K562 (cell line): ENCODE measurements around the gene TERB1. TPM values are rescaled to one million over a fixed set of nuclear protein-coding genes. Genes with fewer than 3 reads are reported as not detected.
A peak's percentile ranks its signal among the peaks of the same experiment; 100 is the strongest.

ENCODE experiments used
- ARID2 ChIP-seq: fragments of 450-650 bp; IDR thresholded peaks from 2 replicates; pipeline ENCODE4 v1.6.1; 2017; ENCODE audit warnings: antibody characterized with exemption, mild to moderate bottlenecking
- ATF7 ChIP-seq: fragments of 450-650 bp; IDR thresholded peaks from 2 replicates; pipeline ENCODE4 v1.7.1; 2014; ENCODE audit warnings: mild to moderate bottlenecking, moderate library complexity
- CHD4 ChIP-seq: fragments of 200-600 bp; sonication (generic); IDR thresholded peaks from 3 replicates; pipeline ENCODE4 v1.6.1; 2012; ENCODE audit warnings: low read depth, mild to moderate bottlenecking, mixed read lengths, low read length, inconsistent platforms; ENCODE audit not compliant: insufficient read depth, insufficient replicate concordance, poor library complexity, severe bottlenecking
- CXXC5 ChIP-seq: fragments of 250-450 bp; sonication (Bioruptor Pico); IDR thresholded peaks from 2 replicates; pipeline ENCODE4 v1.8.0; 2022; ENCODE audit warnings: inconsistent platforms, mild to moderate bottlenecking, moderate library complexity
- DMBX1 ChIP-seq: fragments of 250-450 bp; sonication (Bioruptor Pico); IDR thresholded peaks from 2 replicates; pipeline ENCODE4 v1.8.0; 2022; ENCODE audit warnings: inconsistent platforms, mild to moderate bottlenecking, moderate library complexity, borderline replicate concordance
- ELF4 ChIP-seq: fragments of 450-650 bp; formaldehyde crosslinking; IDR thresholded peaks from 2 replicates; pipeline ENCODE4 v1.4.0; 2022; ENCODE audit warnings: missing genetic modification characterization
- KLF6 ChIP-seq: fragments of 250-450 bp; sonication (Bioruptor Pico); IDR thresholded peaks from 2 replicates; pipeline ENCODE4 v1.4.0; 2020; ENCODE audit warnings: mild to moderate bottlenecking, moderate library complexity, borderline replicate concordance
- LEF1 ChIP-seq: fragments of 450-650 bp; IDR thresholded peaks from 2 replicates; pipeline ENCODE4 v1.6.1; 2016; ENCODE audit warnings: mild to moderate bottlenecking
- MEF2D ChIP-seq: conservative IDR thresholded peaks from 2 replicates; pipeline ENCODE4 v1.6.1; 2016; ENCODE audit warnings: low read depth, missing genetic modification characterization, missing compliant biosample characterization
- NFXL1 ChIP-seq: fragments of 450-650 bp; formaldehyde crosslinking; IDR thresholded peaks from 2 replicates; pipeline ENCODE4 v1.4.0; 2021; ENCODE audit warnings: mild to moderate bottlenecking
- NR2C2 ChIP-seq, 2 experiments: fragments of 200-800 bp in 1 of 2; sonication (Bioruptor generic) in 1 of 2; sonication (generic) in 1 of 2; formaldehyde crosslinking in 1 of 2; IDR thresholded peaks; 2 replicates each; pipeline versions ENCODE4 v1.6.1 to v1.8.0; 2016 to 2022; ENCODE audit warnings: mild to moderate bottlenecking in 1 of 2, missing compliant biosample characterization in 1 of 2, missing genetic modification characterization in 1 of 2, missing genetic modification reagents in 1 of 2
- PYGO2 ChIP-seq: fragments of 450-650 bp; IDR thresholded peaks from 2 replicates; pipeline ENCODE4 v1.6.1; 2016; ENCODE audit warnings: mild to moderate bottlenecking, missing genetic modification characterization, moderate library complexity, missing compliant biosample characterization
- TBL1XR1 ChIP-seq, 2 experiments: IDR thresholded peaks; 2 replicates each; pipeline ENCODE4 v1.6.1; 2012; ENCODE audit warnings: improper control_type of control experiment in 2 of 2, low read length in 2 of 2, mild to moderate bottlenecking in 1 of 2
- TCF3 ChIP-seq: sonication (generic); formaldehyde crosslinking; IDR thresholded peaks from 2 replicates; pipeline ENCODE4 v1.4.0; 2020; ENCODE audit warnings: mild to moderate bottlenecking, missing genetic modification reagents
- ZNF75A ChIP-seq: fragments of 450-650 bp; formaldehyde crosslinking; IDR thresholded peaks from 2 replicates; pipeline ENCODE4 v1.4.0; 2020; ENCODE audit warnings: mild to moderate bottlenecking
- ZNF766 ChIP-seq: fragments of 200-800 bp; sonication (Bioruptor generic); conservative IDR thresholded peaks from 2 replicates; pipeline ENCODE4 v1.6.1; 2016; ENCODE audit warnings: missing genetic modification characterization, missing compliant biosample characterization
- polyA plus RNA-seq, 8 experiments: library from polyadenylated mRNA; depleted of rRNA in 4 of 8; stranded (reverse) in 5 of 8; unstranded in 3 of 8; fragments of >200 nt; fragmentation: Nextera tagmentation in 2 of 8; fragmentation: Illumina TruSeq in 1 of 8; extraction: Ambion mirVana in 2 of 8; extraction: Trizol in 1 of 8; gene quantifications; 2 replicates each; pipeline versions ENCODE4 v1.2.1 to v1.2.3, GENCODE V29; 2011 to 2014; ENCODE audit warnings: inconsistent platforms in 1 of 8, missing spikeins in 1 of 8
- total RNA-seq, 7 experiments: library from RNA; depleted of rRNA in 6 of 7; stranded (reverse); fragments of >200 nt in 6 of 7; fragmentation: Illumina TruSeq in 2 of 7; extraction: Trizol in 2 of 7; gene quantifications; 2 replicates each; pipeline versions ENCODE4 v1.2.1 to v1.2.3, GENCODE V29; 2011 to 2021; ENCODE audit warnings: low replicate concordance in 1 of 7
- TF ChIP-seq, protein P1 (sequence below): fragments of 450-650 bp; formaldehyde crosslinking; IDR thresholded peaks from 2 replicates; pipeline ENCODE4 v1.4.0; 2020; ENCODE audit warnings: mild to moderate bottlenecking, moderate library complexity
- TF ChIP-seq, protein P2 (sequence below): fragments of 250-450 bp; sonication (Bioruptor Pico); IDR thresholded peaks from 2 replicates; pipeline ENCODE4 v1.4.0; 2020
- TF ChIP-seq, protein P3 (sequence below): fragments of 250-450 bp; sonication (Bioruptor Pico); IDR thresholded peaks from 2 replicates; pipeline ENCODE4 v1.5.1; 2021; ENCODE audit warnings: mild to moderate bottlenecking

The TERB1 gene
- total and polyA plus RNA-seq, 9 of the 15 experiments (the other 6 are each of a cell fraction or from before 2014, with no cell fraction given): not detected

DNA sequence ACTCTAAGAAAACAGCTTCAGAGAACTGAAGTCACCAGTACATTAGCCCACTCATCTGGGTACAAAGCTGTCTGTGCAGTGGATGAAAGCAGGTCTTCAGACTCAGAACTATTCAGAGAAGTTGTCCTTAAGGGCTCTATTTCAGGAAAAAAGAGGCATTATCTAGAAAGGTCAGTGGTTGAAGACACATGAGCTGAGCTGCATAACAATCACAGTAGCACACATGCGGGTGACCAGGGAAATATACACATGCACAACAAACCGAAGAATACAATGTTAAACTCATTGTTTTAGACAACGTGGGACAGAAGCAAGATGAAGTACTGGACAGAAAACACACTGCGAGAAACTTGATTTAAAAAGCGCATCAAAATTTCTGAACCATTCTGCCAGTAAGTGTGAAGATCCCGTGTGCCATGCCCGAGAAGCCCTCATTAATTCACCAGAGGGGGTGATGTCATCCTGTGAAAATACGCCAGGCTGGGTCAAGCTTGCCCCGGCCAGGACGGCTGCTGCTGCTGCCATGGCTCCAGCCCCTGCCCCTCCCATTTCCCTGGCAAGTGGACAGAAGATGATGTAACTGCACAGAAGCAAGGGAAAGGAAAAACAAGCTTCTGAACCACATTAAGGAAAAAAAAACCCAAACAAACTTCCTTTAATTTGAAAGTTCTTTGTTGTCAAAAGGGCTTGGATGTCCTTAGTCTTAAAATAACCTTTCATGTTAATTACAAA is 60.0 kb downstream of the TERB1 start (continued):
- TF ChIP-seq, protein P1, sequence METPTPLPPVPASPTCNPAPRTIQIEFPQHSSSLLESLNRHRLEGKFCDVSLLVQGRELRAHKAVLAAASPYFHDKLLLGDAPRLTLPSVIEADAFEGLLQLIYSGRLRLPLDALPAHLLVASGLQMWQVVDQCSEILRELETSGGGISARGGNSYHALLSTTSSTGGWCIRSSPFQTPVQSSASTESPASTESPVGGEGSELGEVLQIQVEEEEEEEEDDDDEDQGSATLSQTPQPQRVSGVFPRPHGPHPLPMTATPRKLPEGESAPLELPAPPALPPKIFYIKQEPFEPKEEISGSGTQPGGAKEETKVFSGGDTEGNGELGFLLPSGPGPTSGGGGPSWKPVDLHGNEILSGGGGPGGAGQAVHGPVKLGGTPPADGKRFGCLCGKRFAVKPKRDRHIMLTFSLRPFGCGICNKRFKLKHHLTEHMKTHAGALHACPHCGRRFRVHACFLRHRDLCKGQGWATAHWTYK: 0 out of 2 replicates have a peak, but pooled peaks have one; percentile 44
- TF ChIP-seq TCF3 (CRISPR knock-in tag) (no peak), MEF2D (tag) (0 out of 2 replicates have a peak, but pooled peaks have one; percentile 45), LEF1 (no peak), TBL1XR1 (IDR thresholded peaks at IDR 0.05; ENCODE audit: low read length in 2 of 2) (no peak), CXXC5 (CRISPR knock-in tag) (peak; percentile 67), ARID2 (no peak), DMBX1 (peak; percentile 92), KLF6 (CRISPR knock-in tag) (peak; percentile 24; the same call in 1 of the 2 replicates), NR2C2 (CRISPR knock-in tag; IDR thresholded peaks at IDR 0.05) (no peak), NR2C2 (tag; IDR thresholded peaks at IDR 0.05) (0 out of 2 replicates have a peak, but pooled peaks have one; percentile 35), NFXL1 (0 out of 2 replicates have a peak, but pooled peaks have one; percentile 36), ZNF766 (CRISPR knock-in tag) (0 out of 2 replicates have a peak, but pooled peaks have one; percentile 34), ELF4 (CRISPR knock-in tag) (peak; percentile 58; the same call in 1 of the 2 replicates), PYGO2 (tag) (0 out of 2 replicates have a peak, but pooled peaks have one; percentile 37), ATF7 (peak; percentile 88), CHD4 (no peak), ZNF75A (CRISPR knock-in tag) (no peak)
- TF ChIP-seq, protein P2, sequence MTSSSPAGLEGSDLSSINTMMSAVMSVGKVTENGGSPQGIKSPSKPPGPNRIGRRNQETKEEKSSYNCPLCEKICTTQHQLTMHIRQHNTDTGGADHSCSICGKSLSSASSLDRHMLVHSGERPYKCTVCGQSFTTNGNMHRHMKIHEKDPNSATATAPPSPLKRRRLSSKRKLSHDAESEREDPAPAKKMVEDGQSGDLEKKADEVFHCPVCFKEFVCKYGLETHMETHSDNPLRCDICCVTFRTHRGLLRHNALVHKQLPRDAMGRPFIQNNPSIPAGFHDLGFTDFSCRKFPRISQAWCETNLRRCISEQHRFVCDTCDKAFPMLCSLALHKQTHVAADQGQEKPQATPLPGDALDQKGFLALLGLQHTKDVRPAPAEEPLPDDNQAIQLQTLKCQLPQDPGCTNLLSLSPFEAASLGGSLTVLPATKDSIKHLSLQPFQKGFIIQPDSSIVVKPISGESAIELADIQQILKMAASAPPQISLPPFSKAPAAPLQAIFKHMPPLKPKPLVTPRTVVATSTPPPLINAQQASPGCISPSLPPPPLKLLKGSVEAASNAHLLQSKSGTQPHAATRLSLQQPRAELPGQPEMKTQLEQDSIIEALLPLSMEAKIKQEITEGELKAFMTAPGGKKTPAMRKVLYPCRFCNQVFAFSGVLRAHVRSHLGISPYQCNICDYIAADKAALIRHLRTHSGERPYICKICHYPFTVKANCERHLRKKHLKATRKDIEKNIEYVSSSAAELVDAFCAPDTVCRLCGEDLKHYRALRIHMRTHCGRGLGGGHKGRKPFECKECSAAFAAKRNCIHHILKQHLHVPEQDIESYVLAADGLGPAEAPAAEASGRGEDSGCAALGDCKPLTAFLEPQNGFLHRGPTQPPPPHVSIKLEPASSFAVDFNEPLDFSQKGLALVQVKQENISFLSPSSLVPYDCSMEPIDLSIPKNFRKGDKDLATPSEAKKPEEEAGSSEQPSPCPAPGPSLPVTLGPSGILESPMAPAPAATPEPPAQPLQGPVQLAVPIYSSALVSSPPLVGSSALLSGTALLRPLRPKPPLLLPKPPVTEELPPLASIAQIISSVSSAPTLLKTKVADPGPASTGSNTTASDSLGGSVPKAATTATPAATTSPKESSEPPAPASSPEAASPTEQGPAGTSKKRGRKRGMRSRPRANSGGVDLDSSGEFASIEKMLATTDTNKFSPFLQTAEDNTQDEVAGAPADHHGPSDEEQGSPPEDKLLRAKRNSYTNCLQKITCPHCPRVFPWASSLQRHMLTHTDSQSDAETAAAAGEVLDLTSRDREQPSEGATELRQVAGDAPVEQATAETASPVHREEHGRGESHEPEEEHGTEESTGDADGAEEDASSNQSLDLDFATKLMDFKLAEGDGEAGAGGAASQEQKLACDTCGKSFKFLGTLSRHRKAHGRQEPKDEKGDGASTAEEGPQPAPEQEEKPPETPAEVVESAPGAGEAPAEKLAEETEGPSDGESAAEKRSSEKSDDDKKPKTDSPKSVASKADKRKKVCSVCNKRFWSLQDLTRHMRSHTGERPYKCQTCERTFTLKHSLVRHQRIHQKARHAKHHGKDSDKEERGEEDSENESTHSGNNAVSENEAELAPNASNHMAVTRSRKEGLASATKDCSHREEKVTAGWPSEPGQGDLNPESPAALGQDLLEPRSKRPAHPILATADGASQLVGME (CRISPR knock-in tag): no peak
- TF ChIP-seq, protein P3, sequence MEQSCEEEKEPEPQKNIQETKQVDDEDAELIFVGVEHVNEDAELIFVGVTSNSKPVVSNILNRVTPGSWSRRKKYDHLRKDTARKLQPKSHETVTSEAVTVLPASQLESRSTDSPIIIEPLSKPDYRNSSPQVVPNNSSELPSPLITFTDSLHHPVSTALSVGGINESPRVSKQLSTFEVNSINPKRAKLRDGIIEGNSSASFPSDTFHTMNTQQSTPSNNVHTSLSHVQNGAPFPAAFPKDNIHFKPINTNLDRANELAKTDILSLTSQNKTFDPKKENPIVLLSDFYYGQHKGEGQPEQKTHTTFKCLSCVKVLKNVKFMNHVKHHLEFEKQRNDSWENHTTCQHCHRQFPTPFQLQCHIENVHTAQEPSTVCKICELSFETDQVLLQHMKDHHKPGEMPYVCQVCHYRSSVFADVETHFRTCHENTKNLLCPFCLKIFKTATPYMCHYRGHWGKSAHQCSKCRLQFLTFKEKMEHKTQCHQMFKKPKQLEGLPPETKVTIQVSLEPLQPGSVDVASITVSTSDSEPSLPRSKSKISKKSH: no peak
